GM12878 (cell line): Measurements from ENCODE around the gene FRMD8. TPM values are rescaled to one million over a fixed set of nuclear protein-coding genes. Genes with fewer than 3 reads are reported as not detected.

Experiments
- EED ChIP-seq: sonication (generic); IDR thresholded peaks from 2 replicates; pipeline ENCODE4 v1.6.1; 2016; ENCODE audit warnings: antibody characterized with exemption, low read depth
- ETV6 ChIP-seq, 2 experiments: fragments of 450-650 bp in 1 of 2; IDR thresholded peaks in 1 of 2; conservative IDR thresholded peaks in 1 of 2; 2 replicates each; pipeline ENCODE4 v1.6.1; 2014; ENCODE audit warnings: antibody characterized with exemption in 1 of 2, borderline replicate concordance in 1 of 2, low read depth in 1 of 2, mild to moderate bottlenecking in 1 of 2, moderate library complexity in 1 of 2
- IRF4 ChIP-seq: IDR thresholded peaks from 2 replicates; pipeline ENCODE4 v1.6.1; 2011; ENCODE audit warnings: low read depth, low read length
- MEF2B ChIP-seq: fragments of 450-650 bp; IDR thresholded peaks from 2 replicates; pipeline ENCODE4 v1.6.1; 2018; ENCODE audit warnings: mild to moderate bottlenecking, moderate library complexity; ENCODE audit not compliant: partially characterized antibody, poor library complexity, severe bottlenecking
- POLR2AphosphoS2 ChIP-seq: IDR thresholded peaks from 2 replicates; pipeline ENCODE4 v1.6.1; 2011; ENCODE audit warnings: low read depth, mild to moderate bottlenecking, low read length, improper control_type of control experiment, moderate library complexity
- SIN3A ChIP-seq: IDR thresholded peaks from 2 replicates; pipeline ENCODE4 v1.6.1; 2012; ENCODE audit warnings: low read depth, low read length, improper control_type of control experiment
- SIX5 ChIP-seq: IDR thresholded peaks from 2 replicates; pipeline ENCODE4 v1.6.1; 2011; ENCODE audit warnings: mild to moderate bottlenecking, low read depth, low read length, moderate library complexity; ENCODE audit not compliant: severe bottlenecking
- SUZ12 ChIP-seq: fragments of 200-600 bp; sonication (generic); IDR thresholded peaks from one replicate; pipeline ENCODE4 v1.6.1; 2018; ENCODE audit warnings: antibody characterized with exemption, mild to moderate bottlenecking; ENCODE audit not compliant: unreplicated experiment
- ZZZ3 ChIP-seq: IDR thresholded peaks from 2 replicates; pipeline ENCODE4 v1.6.1; 2011; ENCODE audit warnings: low read depth; ENCODE audit not compliant: control insufficient read depth, insufficient read length
- polyA plus RNA-seq, 11 experiments: library from polyadenylated mRNA; depleted of rRNA in 4 of 11; unstranded in 6 of 11; stranded (reverse) in 5 of 11; fragments of >200 nt; fragmentation: Nextera tagmentation in 4 of 11; fragmentation: Illumina TruSeq in 1 of 11; extraction: Ambion mirVana in 4 of 11; extraction: Trizol in 1 of 11; gene quantifications; 1 replicate in 1 of 11; 2 replicates in 10 of 11; pipeline versions ENCODE4 v1.2.1 to v1.2.3, GENCODE V29; 2011 to 2016; ENCODE audit warnings: inconsistent platforms in 2 of 11, missing spikeins in 2 of 11, low read depth in 1 of 11
- total RNA-seq, 4 experiments: library from RNA; depleted of rRNA in 3 of 4; stranded (reverse); fragments of >200 nt in 3 of 4; fragmentation: Illumina TruSeq in 1 of 4; extraction: Trizol in 1 of 4; gene quantifications; 2 replicates each; pipeline versions ENCODE4 v1.2.1 to v1.2.3, GENCODE V29; 2013 to 2021
- TF ChIP-seq, protein P1 (sequence below): fragments of 450-650 bp; IDR thresholded peaks from 2 replicates; pipeline ENCODE4 v1.6.1; 2017; ENCODE audit warnings: mild to moderate bottlenecking
- TF ChIP-seq, protein P2 (sequence below): fragments of 450-650 bp; IDR thresholded peaks from 2 replicates; pipeline ENCODE4 v1.6.1; 2016; ENCODE audit warnings: mild to moderate bottlenecking
- TF ChIP-seq, protein P3 (sequence below): fragments of 450-650 bp; IDR thresholded peaks from 2 replicates; pipeline ENCODE4 v1.6.1; 2017; ENCODE audit warnings: mild to moderate bottlenecking, low read depth, inconsistent platforms; ENCODE audit not compliant: poor library complexity, severe bottlenecking
- TF ChIP-seq, protein P4 (sequence below), 3 experiments: IDR thresholded peaks in 2 of 3; conservative IDR thresholded peaks in 1 of 3; 2 replicates each; pipeline ENCODE4 v1.5.1; 2011; ENCODE audit warnings: low read depth in 3 of 3, low read length in 3 of 3, mild to moderate bottlenecking in 3 of 3, control low read depth in 2 of 3, moderate library complexity in 2 of 3, inconsistent platforms in 1 of 3, mixed read lengths in 1 of 3; ENCODE audit not compliant: control insufficient read depth in 2 of 3, insufficient read depth in 1 of 3; ENCODE audit errors: extremely low read depth in 1 of 3
- TF ChIP-seq, protein P5 (sequence below): fragments of 450-650 bp; IDR thresholded peaks from 2 replicates; pipeline ENCODE4 v1.6.1; 2018; ENCODE audit warnings: mild to moderate bottlenecking, low read depth, moderate library complexity; ENCODE audit not compliant: partially characterized antibody
- TF ChIP-seq, protein P6 (sequence below): IDR thresholded peaks from 2 replicates; pipeline ENCODE4 v1.6.1; 2012; ENCODE audit warnings: low read depth, low read length, improper control_type of control experiment

Gene FRMD8
- total and polyA plus RNA-seq, 10 of the 15 experiments (the other 5 are each of a cell fraction or from before 2014, with no cell fraction given), result 8.3 to 69.4 (median 28.0) TPM

DNA sequence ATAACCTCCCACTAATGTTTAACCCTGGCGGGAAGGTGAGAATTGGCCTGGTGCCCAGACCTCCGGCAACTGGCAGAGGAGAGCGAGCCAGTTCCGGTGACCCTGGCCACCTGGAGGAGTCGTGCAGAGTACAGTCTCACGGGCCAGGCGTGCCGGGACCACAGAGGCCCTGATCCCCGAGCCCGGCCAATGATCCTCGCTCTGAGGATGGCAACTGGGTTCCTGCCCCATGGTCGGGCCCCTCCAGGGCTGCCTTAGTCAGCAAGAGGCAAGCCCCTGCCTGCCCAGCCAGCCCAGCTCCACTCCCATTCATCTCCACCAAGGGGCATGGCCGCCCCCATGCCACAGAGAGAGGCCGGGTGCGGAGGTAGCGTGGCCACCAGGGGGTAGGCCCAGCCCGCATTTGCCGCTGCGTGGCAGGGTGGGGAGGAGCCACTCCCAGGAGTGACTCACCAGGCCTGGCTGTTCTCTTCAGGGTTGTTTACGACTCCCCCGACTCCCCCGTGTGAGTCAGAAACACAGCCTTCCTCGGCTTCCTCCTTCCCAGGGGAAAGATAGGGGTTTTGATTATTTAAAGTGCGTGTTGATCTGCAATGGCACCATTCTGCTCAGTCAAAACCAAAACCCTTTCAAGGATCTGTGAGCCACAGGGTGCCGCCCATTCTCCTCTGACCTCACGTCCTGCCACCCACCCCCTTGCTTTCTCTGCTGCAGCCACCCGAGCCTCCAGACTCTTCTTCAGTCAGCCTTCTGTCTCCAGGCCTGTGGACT is 4.2 kb upstream of the FRMD8 start, which contains the start of gene SLC25A45 (continued):
- TF ChIP-seq, protein P1, sequence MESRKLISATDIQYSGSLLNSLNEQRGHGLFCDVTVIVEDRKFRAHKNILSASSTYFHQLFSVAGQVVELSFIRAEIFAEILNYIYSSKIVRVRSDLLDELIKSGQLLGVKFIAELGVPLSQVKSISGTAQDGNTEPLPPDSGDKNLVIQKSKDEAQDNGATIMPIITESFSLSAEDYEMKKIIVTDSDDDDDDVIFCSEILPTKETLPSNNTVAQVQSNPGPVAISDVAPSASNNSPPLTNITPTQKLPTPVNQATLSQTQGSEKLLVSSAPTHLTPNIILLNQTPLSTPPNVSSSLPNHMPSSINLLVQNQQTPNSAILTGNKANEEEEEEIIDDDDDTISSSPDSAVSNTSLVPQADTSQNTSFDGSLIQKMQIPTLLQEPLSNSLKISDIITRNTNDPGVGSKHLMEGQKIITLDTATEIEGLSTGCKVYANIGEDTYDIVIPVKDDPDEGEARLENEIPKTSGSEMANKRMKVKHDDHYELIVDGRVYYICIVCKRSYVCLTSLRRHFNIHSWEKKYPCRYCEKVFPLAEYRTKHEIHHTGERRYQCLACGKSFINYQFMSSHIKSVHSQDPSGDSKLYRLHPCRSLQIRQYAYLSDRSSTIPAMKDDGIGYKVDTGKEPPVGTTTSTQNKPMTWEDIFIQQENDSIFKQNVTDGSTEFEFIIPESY, result no peak
- TF ChIP-seq SUZ12 (no peak), SIX5 (no peak), POLR2AphosphoS2 (0 out of 2 replicates have a peak, but pooled peaks have one; percentile 82), SIN3A (peak; percentile 74), ETV6 (conservative IDR thresholded peaks at IDR 0.05 in 1 of 2, IDR thresholded peaks at IDR 0.05 in 1 of 2; ENCODE audit: borderline replicate concordance in 1 of 2, low read depth in 1 of 2) (0 out of 4 replicates have a peak, but pooled peaks of 1 of the 2 experiments have one; percentile 19), MEF2B (peak; percentile 7), ZZZ3 (no peak), EED (peak; percentile 84; the same call in 1 of the 2 replicates), IRF4 (peak; percentile 69; the same call in 1 of the 2 replicates)
- TF ChIP-seq, protein P2, sequence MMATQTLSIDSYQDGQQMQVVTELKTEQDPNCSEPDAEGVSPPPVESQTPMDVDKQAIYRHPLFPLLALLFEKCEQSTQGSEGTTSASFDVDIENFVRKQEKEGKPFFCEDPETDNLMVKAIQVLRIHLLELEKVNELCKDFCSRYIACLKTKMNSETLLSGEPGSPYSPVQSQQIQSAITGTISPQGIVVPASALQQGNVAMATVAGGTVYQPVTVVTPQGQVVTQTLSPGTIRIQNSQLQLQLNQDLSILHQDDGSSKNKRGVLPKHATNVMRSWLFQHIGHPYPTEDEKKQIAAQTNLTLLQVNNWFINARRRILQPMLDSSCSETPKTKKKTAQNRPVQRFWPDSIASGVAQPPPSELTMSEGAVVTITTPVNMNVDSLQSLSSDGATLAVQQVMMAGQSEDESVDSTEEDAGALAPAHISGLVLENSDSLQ, result peak; percentile 45; the same call in 1 of the 2 replicates
- TF ChIP-seq, protein P3, sequence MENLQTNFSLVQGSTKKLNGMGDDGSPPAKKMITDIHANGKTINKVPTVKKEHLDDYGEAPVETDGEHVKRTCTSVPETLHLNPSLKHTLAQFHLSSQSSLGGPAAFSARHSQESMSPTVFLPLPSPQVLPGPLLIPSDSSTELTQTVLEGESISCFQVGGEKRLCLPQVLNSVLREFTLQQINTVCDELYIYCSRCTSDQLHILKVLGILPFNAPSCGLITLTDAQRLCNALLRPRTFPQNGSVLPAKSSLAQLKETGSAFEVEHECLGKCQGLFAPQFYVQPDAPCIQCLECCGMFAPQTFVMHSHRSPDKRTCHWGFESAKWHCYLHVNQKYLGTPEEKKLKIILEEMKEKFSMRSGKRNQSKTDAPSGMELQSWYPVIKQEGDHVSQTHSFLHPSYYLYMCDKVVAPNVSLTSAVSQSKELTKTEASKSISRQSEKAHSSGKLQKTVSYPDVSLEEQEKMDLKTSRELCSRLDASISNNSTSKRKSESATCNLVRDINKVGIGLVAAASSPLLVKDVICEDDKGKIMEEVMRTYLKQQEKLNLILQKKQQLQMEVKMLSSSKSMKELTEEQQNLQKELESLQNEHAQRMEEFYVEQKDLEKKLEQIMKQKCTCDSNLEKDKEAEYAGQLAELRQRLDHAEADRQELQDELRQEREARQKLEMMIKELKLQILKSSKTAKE, result no peak
- TF ChIP-seq, protein P4, sequence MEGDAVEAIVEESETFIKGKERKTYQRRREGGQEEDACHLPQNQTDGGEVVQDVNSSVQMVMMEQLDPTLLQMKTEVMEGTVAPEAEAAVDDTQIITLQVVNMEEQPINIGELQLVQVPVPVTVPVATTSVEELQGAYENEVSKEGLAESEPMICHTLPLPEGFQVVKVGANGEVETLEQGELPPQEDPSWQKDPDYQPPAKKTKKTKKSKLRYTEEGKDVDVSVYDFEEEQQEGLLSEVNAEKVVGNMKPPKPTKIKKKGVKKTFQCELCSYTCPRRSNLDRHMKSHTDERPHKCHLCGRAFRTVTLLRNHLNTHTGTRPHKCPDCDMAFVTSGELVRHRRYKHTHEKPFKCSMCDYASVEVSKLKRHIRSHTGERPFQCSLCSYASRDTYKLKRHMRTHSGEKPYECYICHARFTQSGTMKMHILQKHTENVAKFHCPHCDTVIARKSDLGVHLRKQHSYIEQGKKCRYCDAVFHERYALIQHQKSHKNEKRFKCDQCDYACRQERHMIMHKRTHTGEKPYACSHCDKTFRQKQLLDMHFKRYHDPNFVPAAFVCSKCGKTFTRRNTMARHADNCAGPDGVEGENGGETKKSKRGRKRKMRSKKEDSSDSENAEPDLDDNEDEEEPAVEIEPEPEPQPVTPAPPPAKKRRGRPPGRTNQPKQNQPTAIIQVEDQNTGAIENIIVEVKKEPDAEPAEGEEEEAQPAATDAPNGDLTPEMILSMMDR (IDR thresholded peaks at IDR 0.05 in 2 of 3, conservative IDR thresholded peaks at IDR 0.05 in 1 of 3; ENCODE audit: control insufficient read depth in 2 of 3, extremely low read depth in 1 of 3, insufficient read depth in 1 of 3, low read depth in 3 of 3, low read length in 3 of 3), result peak; percentile 70 to 79 (median 71)
- TF ChIP-seq, protein P5, sequence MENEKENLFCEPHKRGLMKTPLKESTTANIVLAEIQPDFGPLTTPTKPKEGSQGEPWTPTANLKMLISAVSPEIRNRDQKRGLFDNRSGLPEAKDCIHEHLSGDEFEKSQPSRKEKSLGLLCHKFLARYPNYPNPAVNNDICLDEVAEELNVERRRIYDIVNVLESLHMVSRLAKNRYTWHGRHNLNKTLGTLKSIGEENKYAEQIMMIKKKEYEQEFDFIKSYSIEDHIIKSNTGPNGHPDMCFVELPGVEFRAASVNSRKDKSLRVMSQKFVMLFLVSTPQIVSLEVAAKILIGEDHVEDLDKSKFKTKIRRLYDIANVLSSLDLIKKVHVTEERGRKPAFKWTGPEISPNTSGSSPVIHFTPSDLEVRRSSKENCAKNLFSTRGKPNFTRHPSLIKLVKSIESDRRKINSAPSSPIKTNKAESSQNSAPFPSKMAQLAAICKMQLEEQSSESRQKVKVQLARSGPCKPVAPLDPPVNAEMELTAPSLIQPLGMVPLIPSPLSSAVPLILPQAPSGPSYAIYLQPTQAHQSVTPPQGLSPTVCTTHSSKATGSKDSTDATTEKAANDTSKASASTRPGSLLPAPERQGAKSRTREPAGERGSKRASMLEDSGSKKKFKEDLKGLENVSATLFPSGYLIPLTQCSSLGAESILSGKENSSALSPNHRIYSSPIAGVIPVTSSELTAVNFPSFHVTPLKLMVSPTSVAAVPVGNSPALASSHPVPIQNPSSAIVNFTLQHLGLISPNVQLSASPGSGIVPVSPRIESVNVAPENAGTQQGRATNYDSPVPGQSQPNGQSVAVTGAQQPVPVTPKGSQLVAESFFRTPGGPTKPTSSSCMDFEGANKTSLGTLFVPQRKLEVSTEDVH, result no peak
- TF ChIP-seq, protein P6, sequence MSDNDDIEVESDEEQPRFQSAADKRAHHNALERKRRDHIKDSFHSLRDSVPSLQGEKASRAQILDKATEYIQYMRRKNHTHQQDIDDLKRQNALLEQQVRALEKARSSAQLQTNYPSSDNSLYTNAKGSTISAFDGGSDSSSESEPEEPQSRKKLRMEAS, result no peak
